Right lobe of liver (tissue), 6 donors: ENCODE measurements around the gene ZNHIT6. TPM values are rescaled to one million over a fixed set of nuclear protein-coding genes. Genes with fewer than 3 reads are reported as not detected.

Source experiments
- ATAC-seq, 4 donors: fragments of 200-7000 bp; cut with Tn5 transposase; one replicate each; pipeline ENCODE4 v1.9.1; 2020; ENCODE audit warnings: mild to moderate bottlenecking in 4 of 4, moderate library complexity in 4 of 4
- DNase-seq, 3 donors: peaks; one replicate each; pipeline ENCODE4 v3.0.0-alpha.2; 2020
- H3K27ac ChIP-seq, 3 donors: fragments of 200-600 bp; one replicate each; pipeline ENCODE4 v1.8.0; 2022
- H3K27me3 ChIP-seq, 2 donors: fragments of 200-600 bp; one replicate each; pipeline ENCODE4 v1.8.0; 2022
- H3K36me3 ChIP-seq, 4 donors: fragments of 200-600 bp; sonication (generic) in 1 of 4; one replicate each; pipeline versions ENCODE4 v1.5.1 to v1.8.0; 2017 to 2022; ENCODE audit warnings: control low read depth in 1 of 4
- H3K4me1 ChIP-seq, 4 donors: fragments of 200-600 bp; sonication (generic) in 1 of 4; one replicate each; pipeline versions ENCODE4 v1.5.1 to v1.8.0; 2017 to 2022; ENCODE audit warnings: control low read depth in 1 of 4
- H3K4me3 ChIP-seq, 3 donors: fragments of 200-600 bp; one replicate each; pipeline ENCODE4 v1.8.0; 2022
- H3K9me3 ChIP-seq, 4 donors: fragments of 200-600 bp; sonication (generic) in 1 of 4; one replicate each; pipeline versions ENCODE4 v1.5.1 to v1.8.0; 2017 to 2022; ENCODE audit warnings: control low read depth in 1 of 4
- CTCF ChIP-seq, 4 donors: fragments of 200-600 bp in 3 of 4; fragments of 450-650 bp in 1 of 4; IDR thresholded peaks; one replicate each; pipeline versions ENCODE4 v1.5.1 to v1.8.0; 2016 to 2022; ENCODE audit warnings: antibody characterized with exemption in 4 of 4, mild to moderate bottlenecking in 2 of 4
- POLR2A ChIP-seq: fragments of 450-650 bp; IDR thresholded peaks from one replicate; pipeline ENCODE4 v1.6.1; 2017; ENCODE audit warnings: antibody characterized with exemption, mild to moderate bottlenecking
- WGBS: methylation state at CpG from one replicate; pipeline ENCODE4 v1.1.6; 2018; ENCODE audit warnings: low coverage, low lambda C conversion rate; ENCODE audit not compliant: insufficient coverage; ENCODE audit errors: missing lambda C conversion rate; 5-methylcytosine and 5-hydroxymethylcytosine counted together
- intact Hi-C, 2 donors: fragments of 100-400 bp; cut with DNase I; formaldehyde crosslinking; loops; one replicate each; pipeline versions ENCODE4 v1.11.2 to v1.14.1; 2022
- total RNA-seq, 6 experiments: library from RNA; depleted of rRNA in 2 of 6; stranded (reverse); fragments of >200 nt in 2 of 6; fragmentation: NEBNext Ultra II Directional in 3 of 6; extraction: Animal tissue kit (Norgen Biotek cat#: 25700) in 3 of 6; gene quantifications; one replicate each; pipeline versions ENCODE4 v1.1.0 to v1.2.4, GENCODE V29; 2016 to 2023
- donor health status: DM: no; HTN: yes; CAD: no.
- donor health status: DM: no; HTN: no; CAD: no.
- donor health status: DM: no; HTN: no; CAD: no.
- donor health status: DM: no; HTN: yes; CAD: no.
- donor health status: DM: no; HTN: yes; CAD: no.

ZNHIT6 gene
- total RNA-seq, 6 experiments from 2014 or later: 3.1 to 5.1 (median 4.2) TPM

- Histone ChIP-seq H3K36me3 (no peaks in the 10 kb centered on the region), H3K4me1 (peaks cover 0 to 5% (median 0%) of the 10 kb centered on the region in 4 donors), H3K4me3 (no peak overlapping the region), H3K27ac (no peak overlapping the region), H3K27me3 (no peaks in the 10 kb centered on the region), H3K9me3 (no peaks in the 10 kb centered on the region)
- 31% methylated on average over 1 of the region's 1 CpG for WGBS
- DNase-seq: no peak
- TF ChIP-seq CTCF (IDR thresholded peaks at IDR 0.05) (peak; percentile 45 to 56 (median 50)), POLR2A (no peak)
- ATAC-seq: peak in 2 of 4 donors; percentile 41 to 42
- intact Hi-C loops: loop anchor here in 1 of 2 donors (10.0 kb wide), 1 partner anchor 78 kb away; no protein-coding TSS in a partner anchor
These were observed 15.4 kb downstream of the ZNHIT6 start for GRCh38 chr1:85692730-85693314.

- Histone ChIP-seq H3K36me3 (no peaks in the 10 kb centered on the region), H3K27me3 (no peaks in the 10 kb centered on the region), H3K4me3 (no peak overlapping the region), H3K9me3 (no peaks in the 10 kb centered on the region), H3K4me1 (no peaks in the 10 kb centered on the region), H3K27ac (no peak overlapping the region)
- DNase-seq: no peak
- intact Hi-C loops: loop anchor here in 1 of 2 donors (10.0 kb wide), 1 partner anchor 75 kb away; no protein-coding TSS in a partner anchor
- 90% methylated on average over 4 of the region's 4 CpGs for WGBS
- no peak for ATAC-seq
- TF ChIP-seq CTCF (IDR thresholded peaks at IDR 0.05) (no peak), POLR2A (no peak)
These were observed 18.3 kb downstream of the ZNHIT6 start for GRCh38 chr1:85689775-85690404.

- intact Hi-C loops: no loop called here
- Histone ChIP-seq H3K4me3 (no peak overlapping the region), H3K9me3 (no peaks in the 10 kb centered on the region), H3K4me1 (no peaks in the 10 kb centered on the region), H3K36me3 (no peaks in the 10 kb centered on the region), H3K27ac (no peak overlapping the region), H3K27me3 (no peaks in the 10 kb centered on the region)
- TF ChIP-seq POLR2A: no peak
- no peak for TF ChIP-seq CTCF (IDR thresholded peaks at IDR 0.05)
- DNase-seq (no peak), ATAC-seq (no peak)
- 81% methylated on average over 3 of the region's 9 CpGs for whole genome bisulfite sequencing
These were observed 24.8 kb downstream of the ZNHIT6 start for GRCh38 chr1:85683292-85684025.

- DNase-seq (no peak), ATAC-seq (no peak)
- Histone ChIP-seq H3K4me3 (no peak overlapping the region), H3K36me3 (peaks cover 0 to 12% (median 0%) of the 10 kb centered on the region in 4 donors), H3K9me3 (no peaks in the 10 kb centered on the region), H3K27ac (no peak overlapping the region), H3K4me1 (no peaks in the 10 kb centered on the region), H3K27me3 (no peaks in the 10 kb centered on the region)
- TF ChIP-seq POLR2A (no peak), CTCF (IDR thresholded peaks at IDR 0.05) (no peak)
- WGBS: 50% methylated on average over 2 of the region's 2 CpGs
- intact Hi-C loops: no loop called here
These were observed 27.1 kb downstream of the ZNHIT6 start for GRCh38 chr1:85681087-85681486.
